MM.1S (cell line): ENCODE data around the gene ZNF771.

ENCODE experiments used
- DNase-seq: peaks from one replicate; pipeline ENCODE4 v3.0.0-alpha.2; 2015
- H2AFZ ChIP-seq: fragments of 300-600 bp; sonication (generic); 2 replicates; pipeline ENCODE4 v1.6.0; 2016; ENCODE audit warnings: antibody characterized with exemption, low read length
- H3F3A ChIP-seq: fragments of 300-600 bp; sonication (generic); 2 replicates; pipeline ENCODE4 v1.6.1; 2016; ENCODE audit warnings: mild to moderate bottlenecking, antibody characterized with exemption, low read length, moderate library complexity, mixed read lengths; ENCODE audit not compliant: insufficient read depth
- H3K27ac ChIP-seq: fragments of 300-600 bp; sonication (generic); 2 replicates; pipeline ENCODE4 v1.5.1; 2016; ENCODE audit warnings: mild to moderate bottlenecking, low read length
- H3K27me3 ChIP-seq: fragments of 300-600 bp; sonication (generic); replicated peaks from 2 replicates; pipeline ENCODE4 v1.6.0; 2016; ENCODE audit warnings: low read length; ENCODE audit not compliant: insufficient read depth
- H3K36me3 ChIP-seq: fragments of 300-600 bp; sonication (generic); replicated peaks from 2 replicates; pipeline ENCODE4 v1.6.1; 2016; ENCODE audit warnings: mild to moderate bottlenecking, low read length, mixed read lengths; ENCODE audit not compliant: insufficient read depth
- H3K4me1 ChIP-seq: fragments of 300-600 bp; sonication (generic); 2 replicates; pipeline ENCODE4 v1.6.1; 2016; ENCODE audit warnings: low read length, mixed read lengths
- H3K4me2 ChIP-seq: fragments of 300-600 bp; sonication (generic); 2 replicates; pipeline ENCODE4 v1.6.0; 2016; ENCODE audit warnings: low read depth, low read length
- H3K4me3 ChIP-seq: fragments of 300-600 bp; sonication (generic); 2 replicates; pipeline ENCODE4 v1.5.1; 2016; ENCODE audit warnings: low read length, mixed read lengths
- H3K79me2 ChIP-seq: fragments of 300-600 bp; sonication (generic); 2 replicates; pipeline ENCODE4 v1.6.1; 2016; ENCODE audit warnings: mixed run types, low read length, mixed read lengths
- H3K9ac ChIP-seq: fragments of 300-600 bp; sonication (generic); 2 replicates; pipeline ENCODE4 v1.6.1; 2016; ENCODE audit warnings: low read length, mixed read lengths
- H3K9me2 ChIP-seq: fragments of 300-600 bp; sonication (generic); replicated peaks from 2 replicates; pipeline ENCODE4 v1.6.1; 2016; ENCODE audit warnings: mild to moderate bottlenecking, low read length, mixed read lengths; ENCODE audit not compliant: insufficient read depth
- H3K9me3 ChIP-seq: fragments of 300-600 bp; sonication (generic); replicated peaks from 2 replicates; pipeline ENCODE4 v1.6.1; 2016; ENCODE audit warnings: mild to moderate bottlenecking, low read length, mixed read lengths; ENCODE audit not compliant: insufficient read depth
- H4K20me1 ChIP-seq: fragments of 300-600 bp; sonication (generic); 2 replicates; pipeline ENCODE4 v1.6.1; 2016; ENCODE audit warnings: mild to moderate bottlenecking, low read length, moderate library complexity, mixed read lengths; ENCODE audit not compliant: insufficient read depth
- EZH2 ChIP-seq: fragments of 300-600 bp; sonication (generic); optimal IDR thresholded peaks from 2 replicates; pipeline ENCODE3; 2017; ENCODE audit warnings: low read depth, mild to moderate bottlenecking, antibody characterized with exemption, low read length, mixed read lengths
- EZH2phosphoT487 ChIP-seq: fragments of 300-600 bp; sonication (generic); IDR thresholded peaks from 2 replicates; pipeline ENCODE4 v1.6.1; 2018; ENCODE audit warnings: antibody characterized with exemption, low read length
- TF ChIP-seq, protein P1 (sequence below): fragments of 300-600 bp; sonication (generic); IDR thresholded peaks from 2 replicates; pipeline ENCODE4 v1.5.1; 2016; ENCODE audit warnings: antibody characterized with exemption, low read length, mixed read lengths

Gene ZNF771

DNA sequence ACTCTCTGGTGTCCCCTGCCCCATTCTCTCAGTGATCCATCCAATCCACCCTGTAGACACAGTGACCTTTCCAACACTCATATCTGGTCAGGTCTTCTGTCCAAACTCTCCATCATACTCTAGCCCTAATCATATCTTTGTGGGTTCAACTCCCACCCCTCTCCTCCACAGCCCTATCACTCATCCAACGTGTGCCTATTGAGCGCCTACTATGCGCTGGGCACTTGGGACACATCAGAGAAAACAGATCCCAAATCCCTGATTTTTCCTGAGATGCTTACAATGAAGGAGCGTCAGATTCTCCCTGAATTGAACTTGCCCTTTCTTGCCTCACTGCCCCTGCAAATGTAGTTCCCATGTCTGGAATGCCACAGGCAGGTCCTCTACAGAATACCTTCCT, 20.6 kb downstream of the ZNF771 start:
- Histone ChIP-seq H3K27ac (no peak overlapping the region), H3K9ac (no peak overlapping the region), H3K9me2 (no peaks in the 10 kb centered on the region), H3K36me3 (0 out of 2 replicates have a peak, but pooled peaks cover 5% of the 10 kb centered on the region), H3K27me3 (no peaks in the 10 kb centered on the region), H2AFZ (no peak overlapping the region), H4K20me1 (no peaks in the 10 kb centered on the region), H3K4me1 (peaks cover 6% of the 10 kb centered on the region), H3K9me3 (no peaks in the 10 kb centered on the region), H3K4me3 (no peak overlapping the region), H3K4me2 (no peak overlapping the region), H3K79me2 (peaks cover 39% of the 10 kb centered on the region), H3F3A (peaks cover 5% of the 10 kb centered on the region)
- DNase-seq, result no peak
- TF ChIP-seq EZH2phosphoT487 (no peak), EZH2 (no peak)
- TF ChIP-seq, protein P1, sequence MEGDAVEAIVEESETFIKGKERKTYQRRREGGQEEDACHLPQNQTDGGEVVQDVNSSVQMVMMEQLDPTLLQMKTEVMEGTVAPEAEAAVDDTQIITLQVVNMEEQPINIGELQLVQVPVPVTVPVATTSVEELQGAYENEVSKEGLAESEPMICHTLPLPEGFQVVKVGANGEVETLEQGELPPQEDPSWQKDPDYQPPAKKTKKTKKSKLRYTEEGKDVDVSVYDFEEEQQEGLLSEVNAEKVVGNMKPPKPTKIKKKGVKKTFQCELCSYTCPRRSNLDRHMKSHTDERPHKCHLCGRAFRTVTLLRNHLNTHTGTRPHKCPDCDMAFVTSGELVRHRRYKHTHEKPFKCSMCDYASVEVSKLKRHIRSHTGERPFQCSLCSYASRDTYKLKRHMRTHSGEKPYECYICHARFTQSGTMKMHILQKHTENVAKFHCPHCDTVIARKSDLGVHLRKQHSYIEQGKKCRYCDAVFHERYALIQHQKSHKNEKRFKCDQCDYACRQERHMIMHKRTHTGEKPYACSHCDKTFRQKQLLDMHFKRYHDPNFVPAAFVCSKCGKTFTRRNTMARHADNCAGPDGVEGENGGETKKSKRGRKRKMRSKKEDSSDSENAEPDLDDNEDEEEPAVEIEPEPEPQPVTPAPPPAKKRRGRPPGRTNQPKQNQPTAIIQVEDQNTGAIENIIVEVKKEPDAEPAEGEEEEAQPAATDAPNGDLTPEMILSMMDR, result no peak

DNA sequence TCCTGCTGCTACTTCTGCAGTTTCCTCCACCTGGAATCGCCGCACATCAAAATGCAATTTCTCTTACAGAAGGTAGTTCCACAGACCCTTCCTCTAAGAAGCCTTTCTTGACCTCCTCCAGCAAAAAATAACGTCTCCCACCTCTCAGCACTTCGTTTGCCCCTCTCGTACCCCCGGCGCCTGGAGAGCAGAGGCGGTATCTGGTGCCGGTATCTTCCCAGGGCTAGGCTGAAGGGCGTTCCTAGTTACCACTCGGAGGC, 21.9 kb downstream of the ZNF771 start:
- no peak for DNase-seq
- H3K27me3 ChIP-seq, result no peaks in the 10 kb centered on the region
- H3K4me1 ChIP-seq, result peaks cover 6% of the 10 kb centered on the region
- H3K79me2 ChIP-seq, result peaks cover 34% of the 10 kb centered on the region
- 0 out of 2 replicates have a peak, but pooled peaks cover 5% of the 10 kb centered on the region for H3K36me3 ChIP-seq
- no peak for TF ChIP-seq EZH2phosphoT487
- TF ChIP-seq, protein P1, result no peak
- TF ChIP-seq EZH2, result no peak
- H3K9me3 ChIP-seq, result no peaks in the 10 kb centered on the region
- H3K4me2 ChIP-seq, result peak overlapping the region; percentile 91
- H3F3A ChIP-seq, result peaks cover 5% of the 10 kb centered on the region
- H3K9ac ChIP-seq, result peak overlapping the region; percentile 86
- peak overlapping the region; percentile 32; the same call in 1 of the 2 replicates for H3K27ac ChIP-seq
- H3K9me2 ChIP-seq, result no peaks in the 10 kb centered on the region
- H3K4me3 ChIP-seq, result peak overlapping the region; percentile 90
- no peaks in the 10 kb centered on the region for H4K20me1 ChIP-seq
- H2AFZ ChIP-seq, result peak overlapping the region; percentile 96

DNA sequence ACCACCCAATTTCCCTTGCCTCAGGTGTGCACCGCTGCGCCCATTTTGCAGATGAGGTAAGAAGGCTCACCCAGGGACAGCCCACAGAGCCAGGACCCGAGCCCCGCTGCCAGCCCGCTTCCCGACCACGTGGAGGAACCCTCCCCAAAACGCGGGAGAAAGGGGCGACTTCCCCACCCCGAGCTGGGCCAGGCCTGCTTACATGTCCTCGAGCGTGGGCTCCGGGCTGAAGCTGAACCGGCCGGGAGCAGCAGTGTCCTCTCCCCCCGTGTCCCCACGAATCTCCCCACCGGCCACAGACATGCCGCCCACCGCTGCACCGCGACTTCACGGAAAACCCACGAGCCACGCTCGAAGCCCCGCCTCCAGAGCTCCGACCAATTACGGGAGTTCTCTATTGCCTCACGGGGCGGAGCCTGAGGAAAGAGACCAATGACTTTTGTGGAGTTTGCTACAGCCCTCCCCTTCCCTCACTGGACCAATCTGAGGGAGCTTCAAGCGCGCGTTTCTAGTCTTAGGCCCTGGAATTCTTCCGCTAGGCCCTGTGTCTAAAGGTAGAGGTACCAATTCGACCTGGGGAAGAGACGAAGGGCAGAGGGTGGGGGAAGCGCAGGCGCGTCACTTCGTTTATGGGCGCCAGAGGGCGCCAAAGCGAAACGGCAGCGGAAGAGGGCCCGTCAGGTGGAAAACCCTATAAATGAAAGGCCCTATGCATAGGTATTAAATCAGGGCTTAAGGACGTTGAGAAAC, 22.4 kb downstream of the ZNF771 start, which contains the start of gene DCTPP1:
TSS of gene DCTPP1 (minus strand) at position 353 of the 750 bp plus-strand sequence. CDS start at position 303, 50 bp downstream.
- Histone ChIP-seq H2AFZ (peak within 1 kb of the TSS; percentile 97), H3K27ac (peak within 1 kb of the TSS; percentile 32; the same call in 1 of the 2 replicates), H3K4me3 (peak within 1 kb of the TSS; percentile 90)

More for the DNA sequence above, 22.4 kb downstream of the ZNF771 start, which contains the start of gene DCTPP1:
- TF ChIP-seq, protein P1, result peak; percentile 88
- TF ChIP-seq EZH2, result no peak
- TF ChIP-seq EZH2phosphoT487, result no peak
- H3K4me2 ChIP-seq, result peak within 1 kb of the TSS; percentile 91
- peaks cover 34% of the 10 kb centered on the region for H3K79me2 ChIP-seq
- H3K27me3 ChIP-seq, result no peaks in the 10 kb centered on the region
- peaks cover 5% of the 10 kb centered on the region for H3F3A ChIP-seq
- peak; percentile 100 for DNase-seq
- H3K9me3 ChIP-seq, result no peaks in the 10 kb centered on the region
- H3K4me1 ChIP-seq, result peaks cover 6% of the 10 kb centered on the region
- peak within 1 kb of the TSS; percentile 86 for H3K9ac ChIP-seq
- no peaks in the 10 kb centered on the region for H3K9me2 ChIP-seq
- H3K36me3 ChIP-seq, result 0 out of 2 replicates have a peak, but pooled peaks cover 5% of the 10 kb centered on the region
- H4K20me1 ChIP-seq, result no peaks in the 10 kb centered on the region
